ENCODE data around the gene ARHGAP27. TPM values are rescaled to one million over a fixed set of nuclear protein-coding genes. Genes with fewer than 3 reads are reported as not detected.

Gene ARHGAP27
- total RNA-seq, 1 donor from 2014 or later = 71.0 TPM

GRCh38 chr17:45411348-45412105 lies 21.1 kb downstream of the ARHGAP27 start:
- Histone ChIP-seq H3K9me3 (no peaks in the 10 kb centered on the region), H3K36me3 (no peaks in the 10 kb centered on the region), H3K4me1 (peaks cover 83% of the 10 kb centered on the region), H3K4me3 (no peak overlapping the region), H3K27me3 (ENCODE audit: low read depth) (no peaks in the 10 kb centered on the region), H3K27ac (peak overlapping the region; percentile 81)
- DNase-seq = no peak
- no peak for TF ChIP-seq CTCF (IDR thresholded peaks at IDR 0.05)
- ATAC-seq = peak; percentile 56 to 69
- intact Hi-C loops (cut with DNase I) = no loop called here

- Histone ChIP-seq H3K4me1 (peaks cover 92% of the 10 kb centered on the region), H3K27me3 (ENCODE audit: low read depth) (no peaks in the 10 kb centered on the region), H3K36me3 (peaks cover 7% of the 10 kb centered on the region), H3K9me3 (no peaks in the 10 kb centered on the region), H3K27ac (peak overlapping the region; percentile 81), H3K4me3 (peak overlapping the region; percentile 53)
- ATAC-seq (peak; percentile 41 to 60), DNase-seq (peak; percentile 73)
- no peak for TF ChIP-seq CTCF (IDR thresholded peaks at IDR 0.05)
- intact Hi-C loops (cut with DNase I) = no loop called here
Observed at GRCh38 chr17:45410144-45411091, 22.3 kb downstream of the ARHGAP27 start.

- no peak for TF ChIP-seq CTCF (IDR thresholded peaks at IDR 0.05)
- Histone ChIP-seq H3K4me1 (peaks cover 86% of the 10 kb centered on the region), H3K27ac (peak overlapping the region; percentile 81), H3K36me3 (peaks cover 15% of the 10 kb centered on the region), H3K27me3 (ENCODE audit: low read depth) (no peaks in the 10 kb centered on the region), H3K4me3 (peak overlapping the region; percentile 53), H3K9me3 (no peaks in the 10 kb centered on the region)
- ATAC-seq = no peak
- no peak for DNase-seq
- intact Hi-C loops (cut with DNase I) = no loop called here
Observed at GRCh38 chr17:45409659-45410076, 23.0 kb downstream of the ARHGAP27 start.

- no peak for TF ChIP-seq CTCF (IDR thresholded peaks at IDR 0.05)
- ATAC-seq = no peak
- Histone ChIP-seq H3K4me1 (peaks cover 81% of the 10 kb centered on the region), H3K27ac (peak overlapping the region; percentile 81), H3K36me3 (peaks cover 23% of the 10 kb centered on the region), H3K27me3 (ENCODE audit: low read depth) (no peaks in the 10 kb centered on the region), H3K4me3 (peak overlapping the region; percentile 53), H3K9me3 (no peaks in the 10 kb centered on the region)
- intact Hi-C loops (cut with DNase I) = no loop called here
- no peak for DNase-seq
Observed at GRCh38 chr17:45408611-45409421, 23.9 kb downstream of the ARHGAP27 start.

GRCh38 chr17:45406107-45406506 lies 26.6 kb downstream of the ARHGAP27 start:
- peaks cover 54% of the 10 kb centered on the region for H3K4me1 ChIP-seq
- no peaks in the 10 kb centered on the region for H3K27me3 ChIP-seq (ENCODE audit: low read depth)
- H3K36me3 ChIP-seq = peaks cover 51% of the 10 kb centered on the region
- H3K4me3 ChIP-seq = no peak overlapping the region
- H3K27ac ChIP-seq = peak overlapping the region; percentile 53
- no peak for TF ChIP-seq CTCF (IDR thresholded peaks at IDR 0.05)
- H3K9me3 ChIP-seq = no peaks in the 10 kb centered on the region
- no peak for ATAC-seq
- intact Hi-C loops (cut with DNase I) = no loop called here
- no peak for DNase-seq

Data from lower lobe of right lung (tissue), 2 donors.